GM19043 (cell line): ENCODE measurements around the gene CENPU.
A peak's percentile ranks its signal among the peaks of the same experiment; 100 is the strongest.
"Not testable (repeated sequence)": the region's sequence is repeated elsewhere in the genome, so short reads cannot be mapped to it uniquely, and the experiment has no call there.

ENCODE experiments used
- ATAC-seq: cut with Tn5 transposase; IDR thresholded peaks from one replicate; pipeline ENCODE4 v1.9.1; 2021; ENCODE audit warnings: low read depth; ENCODE audit not compliant: unreplicated experiment

CENPU gene

GRCh38 chr4:184733654-184734524, at the start of gene CENPU:
Gene CENPU (minus strand): TSS chr4:184734096. CDS start chr4:184734062, 34 bp downstream.
- ATAC-seq = peak; percentile 93

GRCh38 chr4:184782731-184783373, 49.0 kb upstream of the CENPU start:
- ATAC-seq = peak; percentile 55

GRCh38 chr4:184779160-184779559, 45.3 kb upstream of the CENPU start:
- not testable (repeated sequence) for ATAC-seq

GRCh38 chr4:184778325-184778724, 44.4 kb upstream of the CENPU start:
- ATAC-seq = no peak

GRCh38 chr4:184776821-184777220, 42.9 kb upstream of the CENPU start:
- ATAC-seq = no peak

GRCh38 chr4:184775854-184776555, 42.1 kb upstream of the CENPU start:
- no peak for ATAC-seq

- ATAC-seq = no peak
These were observed 40.3 kb upstream of the CENPU start for GRCh38 chr4:184774152-184774551.

- ATAC-seq = no peak
These were observed 37.5 kb upstream of the CENPU start for GRCh38 chr4:184771416-184771815.

- no peak for ATAC-seq
These were observed 35.4 kb upstream of the CENPU start for GRCh38 chr4:184769141-184769765.

GRCh38 chr4:184768296-184768695, 34.4 kb upstream of the CENPU start:
- ATAC-seq = no peak

GRCh38 chr4:184766446-184766845, 32.5 kb upstream of the CENPU start:
- ATAC-seq = no peak

GRCh38 chr4:184765473-184766340, 31.8 kb upstream of the CENPU start:
- ATAC-seq = no peak

GRCh38 chr4:184764601-184765000, 30.7 kb upstream of the CENPU start:
- ATAC-seq = no peak

- no peak for ATAC-seq
These were observed 29.4 kb upstream of the CENPU start for GRCh38 chr4:184763150-184763780.

GRCh38 chr4:184762100-184762499, 28.2 kb upstream of the CENPU start:
- peak; percentile 91 for ATAC-seq

GRCh38 chr4:184760681-184761080, 26.8 kb upstream of the CENPU start:
- no peak for ATAC-seq

- no peak for ATAC-seq
These were observed 23.9 kb upstream of the CENPU start for GRCh38 chr4:184757810-184758209.

GRCh38 chr4:184756399-184756798, 22.5 kb upstream of the CENPU start:
- no peak for ATAC-seq

GRCh38 chr4:184755278-184755677, 21.4 kb upstream of the CENPU start:
- ATAC-seq = no peak
